WTC11 (cell line): Measurements from ENCODE around the gene SLC9C1. TPM values are rescaled to one million over a fixed set of nuclear protein-coding genes. Genes with fewer than 3 reads are reported as not detected.

Source experiments
- ATAC-seq: fragments of 200-7000 bp; cut with Tn5 transposase; 2 replicates; pipeline ENCODE4 v1.10.0; 2021; ENCODE audit warnings: mild to moderate bottlenecking, moderate library complexity
- CTCF ChIA-PET: fragments of 300-600 bp; sonication (Branson Sonifier 250); formaldehyde crosslinking; loops from one replicate; lab custom pipeline; 2021; ENCODE audit warnings: antibody characterized with exemption; lab: Charles Lee
- POLR2A ChIA-PET: fragments of 350-600 bp; sonication (Branson Sonifier 250); formaldehyde crosslinking; loops from one replicate; lab custom pipeline; 2021; ENCODE audit warnings: antibody characterized with exemption; lab: Charles Lee
- DNase-seq: peaks from one replicate; pipeline ENCODE4 v3.0.0; 2021; ENCODE audit warnings: low spot score
- H3K27ac Mint-ChIP-seq: 2 replicates; pipeline ENCODE4 v1.8.0; 2021; ENCODE audit warnings: mixed read lengths
- H3K27me3 Mint-ChIP-seq: 2 replicates; pipeline ENCODE4 v1.8.0; 2021; ENCODE audit warnings: low read depth, mild to moderate bottlenecking, moderate library complexity, mixed read lengths
- H3K36me3 Mint-ChIP-seq: 2 replicates; pipeline ENCODE4 v1.8.0; 2021; ENCODE audit warnings: mixed read lengths
- H3K4me1 Mint-ChIP-seq: 2 replicates; pipeline ENCODE4 v1.8.0; 2022; ENCODE audit warnings: mixed read lengths
- H3K4me3 Mint-ChIP-seq: 2 replicates; pipeline ENCODE4 v1.8.0; 2021; ENCODE audit warnings: mild to moderate bottlenecking, moderate library complexity, mixed read lengths
- H3K9me3 Mint-ChIP-seq: 2 replicates; pipeline ENCODE4 v1.8.0; 2021; ENCODE audit warnings: mixed read lengths
- CBFB ChIP-seq: sonication (generic); formaldehyde crosslinking; IDR thresholded peaks from 2 replicates; pipeline ENCODE4 v1.8.1; 2022; ENCODE audit warnings: mild to moderate bottlenecking, low read depth, missing genetic modification reagents
- E2F4 ChIP-seq: sonication (generic); formaldehyde crosslinking; IDR thresholded peaks from 2 replicates; pipeline ENCODE4 v1.8.1; 2022; ENCODE audit warnings: low read depth, mild to moderate bottlenecking, moderate library complexity, missing genetic modification reagents, borderline replicate concordance
- ESRRA ChIP-seq: sonication (generic); formaldehyde crosslinking; IDR thresholded peaks from 2 replicates; pipeline ENCODE4 v1.8.1; 2022; ENCODE audit warnings: mild to moderate bottlenecking, missing genetic modification reagents, borderline replicate concordance
- ETV6 ChIP-seq: sonication (generic); formaldehyde crosslinking; IDR thresholded peaks from 2 replicates; pipeline ENCODE4 v1.8.1; 2022; ENCODE audit warnings: mild to moderate bottlenecking, missing genetic modification reagents
- FOXK1 ChIP-seq: sonication (generic); formaldehyde crosslinking; IDR thresholded peaks from 2 replicates; pipeline ENCODE4 v1.8.0; 2022; ENCODE audit warnings: mild to moderate bottlenecking, moderate library complexity, missing genetic modification reagents
- GRHL2 ChIP-seq: fragments of 250-450 bp; sonication (Bioruptor Pico); IDR thresholded peaks from 2 replicates; pipeline ENCODE4 v1.8.0; 2022; ENCODE audit warnings: mild to moderate bottlenecking, moderate library complexity; ENCODE audit not compliant: insufficient replicate concordance, severe bottlenecking
- HMGA2 ChIP-seq: fragments of 250-450 bp; sonication (Bioruptor Pico); IDR thresholded peaks from 2 replicates; pipeline ENCODE4 v1.4.0; 2021; ENCODE audit warnings: mild to moderate bottlenecking, moderate library complexity
- IRF1 ChIP-seq: sonication (generic); formaldehyde crosslinking; IDR thresholded peaks from 2 replicates; pipeline ENCODE4 v1.8.0; 2023; ENCODE audit warnings: missing genetic modification reagents
- NFYB ChIP-seq: sonication (generic); formaldehyde crosslinking; conservative IDR thresholded peaks from 2 replicates; pipeline ENCODE4 v1.8.0; 2022; ENCODE audit warnings: low read depth, missing genetic modification reagents
- NR1H2 ChIP-seq: sonication (generic); formaldehyde crosslinking; IDR thresholded peaks from 2 replicates; pipeline ENCODE4 v1.9.0; 2021; ENCODE audit warnings: mild to moderate bottlenecking, moderate library complexity, missing genetic modification reagents
- PRDM15 ChIP-seq: sonication (generic); formaldehyde crosslinking; IDR thresholded peaks from 2 replicates; pipeline ENCODE4 v1.8.0; 2022; ENCODE audit warnings: missing genetic modification reagents
- PRRX2 ChIP-seq: fragments of 250-450 bp; sonication (Bioruptor Pico); IDR thresholded peaks from 2 replicates; pipeline ENCODE4 v1.8.0; 2021; ENCODE audit warnings: mild to moderate bottlenecking
- STAT6 ChIP-seq: sonication (generic); formaldehyde crosslinking; conservative IDR thresholded peaks from 2 replicates; pipeline ENCODE4 v1.8.1; 2023; ENCODE audit warnings: mild to moderate bottlenecking, low read depth, missing genetic modification reagents, moderate library complexity
- ZBTB43 ChIP-seq: sonication (generic); formaldehyde crosslinking; IDR thresholded peaks from 2 replicates; pipeline ENCODE4 v1.8.1; 2023; ENCODE audit warnings: mild to moderate bottlenecking, missing genetic modification reagents
- ZNF263 ChIP-seq: sonication (generic); formaldehyde crosslinking; IDR thresholded peaks from 2 replicates; pipeline ENCODE4 v1.8.1; 2022; ENCODE audit warnings: low read depth, mild to moderate bottlenecking, moderate library complexity, missing genetic modification reagents
- ZNF512 ChIP-seq: sonication (generic); formaldehyde crosslinking; IDR thresholded peaks from 2 replicates; pipeline ENCODE4 v1.8.1; 2022; ENCODE audit warnings: missing genetic modification reagents, borderline replicate concordance
- total RNA-seq: library from RNA; stranded (reverse); gene quantifications from 3 replicates; pipeline ENCODE4 v1.2.3, GENCODE V29; 2021

SLC9C1 gene
- total RNA-seq, 1 experiment from 2014 or later: 3.5 TPM

- TF ChIP-seq NR1H2 (CRISPR knock-in tag) (no peak), ZNF512 (no peak), ETV6 (CRISPR knock-in tag) (no peak), ZBTB43 (CRISPR knock-in tag) (no peak), CBFB (CRISPR knock-in tag) (no peak)
Observed at GRCh38 chr3:112119962-112120836, 173.8 kb downstream of the SLC9C1 start (continued).

GRCh38 chr3:112117841-112118571 lies 176.0 kb downstream of the SLC9C1 start:
- TF ChIP-seq PRDM15 (CRISPR knock-in tag): no peak
- no peak for TF ChIP-seq FOXK1
- TF ChIP-seq PRRX2 (CRISPR knock-in tag): no peak
- TF ChIP-seq IRF1: no peak
- TF ChIP-seq ETV6 (CRISPR knock-in tag): no peak
- no peak for TF ChIP-seq HMGA2 (CRISPR knock-in tag)
- TF ChIP-seq ESRRA (CRISPR knock-in tag): no peak
- no peak for TF ChIP-seq ZNF263 (CRISPR knock-in tag)
- TF ChIP-seq GRHL2 (CRISPR knock-in tag): no peak
- TF ChIP-seq NFYB (CRISPR knock-in tag): no peak
- H3K27me3 Mint-ChIP-seq: no peaks in the 10 kb centered on the region
- H3K36me3 Mint-ChIP-seq: peaks cover 22% of the 10 kb centered on the region
- ATAC-seq (peak; percentile 82), DNase-seq (no peak)
- ChIA-PET POLR2A (no interaction called here), CTCF (no interaction called here)
- no peak overlapping the region for H3K27ac Mint-ChIP-seq
- peaks cover 19% of the 10 kb centered on the region for H3K4me1 Mint-ChIP-seq
- H3K9me3 Mint-ChIP-seq: no peaks in the 10 kb centered on the region
- no peak overlapping the region for H3K4me3 Mint-ChIP-seq

- ATAC-seq: no peak
- TF ChIP-seq STAT6 (no peak), E2F4 (no peak)
Observed at GRCh38 chr3:112117415-112117814, 176.6 kb downstream of the SLC9C1 start.

More at GRCh38 chr3:112117415-112117814, 176.6 kb downstream of the SLC9C1 start:
- ChIA-PET CTCF (interaction anchor here (1.2 kb wide), 1 partner anchor 8 kb away, joined by 4 read pairs; no protein-coding TSS in a partner anchor), POLR2A (no interaction called here)
- Mint-ChIP-seq H3K9me3 (no peaks in the 10 kb centered on the region), H3K4me3 (no peak overlapping the region), H3K36me3 (peaks cover 24% of the 10 kb centered on the region), H3K27me3 (no peaks in the 10 kb centered on the region), H3K27ac (no peak overlapping the region), H3K4me1 (peaks cover 19% of the 10 kb centered on the region)
- no peak for DNase-seq
